GM18526 (cell line): ENCODE results near the gene HAAO.

Experiments used
- POLR2A ChIP-seq: IDR thresholded peaks from 3 replicates; pipeline ENCODE4 v1.6.1; 2011; ENCODE audit not compliant: insufficient read length; ENCODE audit errors: extremely low read depth

HAAO gene

DNA sequence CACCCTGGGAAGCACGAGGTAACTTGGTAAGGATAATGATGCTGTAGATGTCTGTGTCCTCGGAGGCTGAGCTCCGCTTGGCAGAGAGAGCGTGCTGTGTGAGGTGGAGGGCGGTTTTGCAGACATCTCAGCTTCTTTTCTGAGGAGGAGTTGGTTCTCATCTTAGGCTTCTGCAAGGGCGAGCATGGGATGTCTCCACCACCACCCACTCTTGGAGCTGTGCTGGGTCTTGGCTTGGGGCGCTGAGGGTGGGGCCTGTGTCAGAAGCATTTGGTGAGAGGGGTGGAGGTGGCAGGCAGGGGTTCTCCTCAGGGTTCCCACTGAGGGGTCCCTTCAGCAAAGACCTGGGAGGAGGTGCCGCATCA lies 37.6 kb downstream of the HAAO start:
- no peak for TF ChIP-seq POLR2A

GRCh38 chr2:42754021-42754775 lies 38.2 kb downstream of the HAAO start:
- no peak for TF ChIP-seq POLR2A

DNA sequence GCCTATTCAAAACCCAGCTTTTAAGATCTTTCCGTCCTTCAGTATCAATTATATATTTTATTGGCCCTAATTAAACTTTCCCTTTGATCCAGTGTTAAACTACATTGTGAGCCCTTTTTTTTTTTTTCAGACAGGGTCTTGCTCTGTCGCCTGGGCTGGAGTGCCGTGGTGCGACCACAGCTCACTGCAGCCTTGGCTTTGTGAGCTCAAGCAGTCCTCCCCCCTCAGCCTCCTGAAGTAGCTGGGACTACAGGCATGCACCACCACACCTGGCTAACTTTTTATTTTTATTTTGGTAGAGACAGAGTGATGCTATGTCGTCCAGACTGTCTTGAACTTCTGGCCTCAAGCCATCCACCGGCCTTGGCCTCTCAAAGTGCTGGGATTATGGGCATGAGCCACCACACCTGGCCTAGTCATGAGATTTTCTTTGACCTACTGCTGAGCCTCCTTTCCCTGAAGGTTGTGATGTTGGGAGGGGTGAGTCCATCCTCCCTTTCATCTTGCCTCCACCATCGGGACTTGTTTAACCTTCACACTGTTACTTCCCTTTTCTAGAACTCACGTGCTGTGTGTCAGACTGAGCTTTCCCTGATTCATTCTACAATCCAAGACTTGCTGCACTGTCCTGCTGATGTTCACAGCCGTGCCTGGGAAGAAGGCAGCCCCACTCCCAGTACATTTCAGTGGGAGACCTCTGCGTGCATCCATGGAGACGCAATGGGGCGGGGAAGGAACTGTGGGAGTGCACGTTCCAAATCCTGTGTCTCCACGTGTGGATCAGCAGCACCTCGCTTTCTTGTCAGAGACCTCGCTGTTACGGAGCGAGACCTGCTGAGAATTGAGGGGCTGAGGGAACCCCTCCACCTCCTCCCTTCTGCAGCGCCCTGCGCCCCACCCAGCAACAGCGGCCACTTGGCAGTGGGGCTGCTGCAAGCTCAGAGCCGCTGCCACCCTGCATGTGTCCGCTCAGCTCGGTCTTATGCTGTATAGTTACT lies 39.3 kb downstream of the HAAO start:
- no peak for TF ChIP-seq POLR2A

DNA sequence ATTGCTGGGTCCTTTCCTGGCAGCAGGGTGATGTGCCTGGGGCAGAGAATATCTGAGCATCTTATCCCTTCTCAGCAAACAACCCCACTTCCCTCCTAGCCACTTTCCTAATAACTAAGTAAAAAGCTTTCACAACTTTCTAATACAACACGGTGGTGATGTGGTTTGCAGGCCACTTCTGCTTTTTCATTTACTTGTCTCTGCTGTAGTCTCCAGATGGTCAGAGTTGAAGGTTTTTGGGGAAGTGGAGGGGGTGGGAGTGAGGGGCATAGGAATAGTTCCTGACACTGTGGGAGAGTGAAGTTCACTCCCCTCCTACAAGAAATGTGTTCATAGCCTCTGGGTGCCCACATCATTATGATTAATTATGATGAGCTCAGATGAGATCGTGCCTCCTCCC lies 40.1 kb downstream of the HAAO start:
- no peak for TF ChIP-seq POLR2A

GRCh38 chr2:42748840-42749239 lies 43.5 kb downstream of the HAAO start:
- TF ChIP-seq POLR2A, result no peak

DNA sequence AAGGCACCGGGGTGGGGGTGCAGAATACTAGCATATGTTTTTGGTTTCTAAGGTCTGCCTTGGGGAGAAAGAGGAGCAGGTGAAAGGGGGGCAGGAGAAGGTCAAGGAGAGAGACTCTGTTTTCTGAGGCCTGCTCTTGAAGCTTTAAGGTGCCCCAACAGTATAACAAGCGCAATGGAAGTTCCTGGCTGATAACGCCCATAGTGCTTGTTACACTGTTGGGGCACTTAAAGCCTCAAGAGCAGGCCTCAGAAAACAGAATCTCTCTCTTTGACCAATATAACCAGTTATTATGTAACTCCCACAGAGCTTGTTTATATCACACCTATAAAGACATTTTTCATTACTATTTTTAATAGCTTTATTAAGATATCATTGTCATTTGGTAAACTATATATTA lies 45.0 kb downstream of the HAAO start:
- TF ChIP-seq POLR2A, result no peak

- TF ChIP-seq POLR2A, result no peak
These were observed 47.8 kb downstream of the HAAO start for GRCh38 chr2:42744545-42745082.

DNA sequence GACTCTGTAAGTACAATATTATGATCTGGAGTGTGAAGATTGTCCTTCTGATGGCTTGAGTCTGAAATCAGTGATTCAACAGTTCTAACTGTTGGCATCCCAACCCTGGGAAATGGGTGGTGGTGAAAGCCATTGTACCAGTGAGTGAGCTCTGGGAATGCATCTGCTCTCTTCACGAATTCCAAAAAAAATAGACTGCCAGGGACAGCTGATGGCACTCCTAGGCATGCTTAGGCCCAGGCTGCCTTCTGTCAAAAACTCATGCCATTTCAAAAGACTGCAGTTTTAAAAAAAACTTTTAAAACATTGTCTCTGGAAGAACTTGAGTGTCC lies 48.8 kb downstream of the HAAO start:
- no peak for TF ChIP-seq POLR2A

DNA sequence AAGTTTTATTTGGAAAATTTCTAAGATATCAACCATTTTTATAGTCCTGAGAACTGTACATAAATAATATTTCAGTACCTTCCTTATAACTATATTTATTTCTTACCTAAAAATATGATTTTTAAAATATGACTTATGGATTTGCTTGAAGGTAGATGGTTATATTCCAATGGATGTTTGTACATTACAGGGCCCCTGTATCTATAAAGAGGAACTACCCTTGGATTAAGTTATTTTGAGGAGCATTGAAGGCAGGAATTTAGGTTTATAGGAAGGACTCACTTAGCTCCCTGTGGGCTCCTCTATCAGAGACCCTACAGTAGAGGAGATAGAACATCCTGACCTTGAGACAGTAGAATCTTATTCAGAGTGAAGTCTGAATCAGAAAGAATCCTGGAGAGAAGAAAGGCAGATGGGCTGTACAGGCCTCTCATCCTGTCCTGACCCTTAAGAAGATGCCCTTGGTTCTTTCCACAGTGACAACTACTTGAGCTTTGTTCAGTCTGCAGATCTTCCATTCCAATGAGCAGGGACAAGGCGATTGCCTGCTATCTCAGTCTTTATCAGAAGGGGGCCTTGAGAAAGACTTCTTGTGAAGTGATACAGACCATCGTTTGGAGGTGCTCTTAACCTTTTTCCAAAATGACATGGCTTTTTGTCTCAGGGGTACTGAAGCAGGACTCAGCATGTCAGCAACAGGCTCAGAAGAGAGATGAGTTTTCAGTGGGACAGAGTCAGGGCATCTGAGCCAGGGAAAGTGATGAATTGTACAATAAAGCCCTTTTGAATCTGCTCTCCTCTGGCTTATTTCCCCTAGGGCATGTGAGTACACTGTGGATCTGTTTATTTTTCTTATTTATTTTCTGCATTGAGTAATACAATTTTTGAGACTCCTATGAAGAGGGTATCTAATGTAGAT lies 49.4 kb downstream of the HAAO start:
- TF ChIP-seq POLR2A, result no peak

DNA sequence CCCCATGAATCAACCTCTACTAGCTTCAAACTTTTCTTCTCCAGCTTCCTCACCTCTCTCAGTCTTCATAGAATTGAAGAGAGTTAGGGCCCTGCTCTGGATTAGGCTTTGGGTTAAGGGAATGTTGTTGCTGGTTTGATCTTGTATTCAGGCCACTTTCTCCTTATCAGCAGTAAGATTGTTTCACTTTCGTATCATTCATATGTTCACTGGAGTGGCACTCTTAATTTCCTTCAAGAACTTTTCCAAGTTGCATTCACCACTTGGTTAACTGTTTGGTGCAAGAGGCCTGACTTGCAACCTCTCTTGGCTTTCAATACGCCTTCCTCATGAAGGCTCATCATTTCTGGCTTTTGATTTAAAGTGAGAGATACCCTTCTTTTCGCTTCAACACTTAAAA lies 51.2 kb downstream of the HAAO start:
- TF ChIP-seq POLR2A, result no peak

- no peak for TF ChIP-seq POLR2A
These were observed 55.6 kb downstream of the HAAO start for GRCh38 chr2:42736598-42737322.

DNA sequence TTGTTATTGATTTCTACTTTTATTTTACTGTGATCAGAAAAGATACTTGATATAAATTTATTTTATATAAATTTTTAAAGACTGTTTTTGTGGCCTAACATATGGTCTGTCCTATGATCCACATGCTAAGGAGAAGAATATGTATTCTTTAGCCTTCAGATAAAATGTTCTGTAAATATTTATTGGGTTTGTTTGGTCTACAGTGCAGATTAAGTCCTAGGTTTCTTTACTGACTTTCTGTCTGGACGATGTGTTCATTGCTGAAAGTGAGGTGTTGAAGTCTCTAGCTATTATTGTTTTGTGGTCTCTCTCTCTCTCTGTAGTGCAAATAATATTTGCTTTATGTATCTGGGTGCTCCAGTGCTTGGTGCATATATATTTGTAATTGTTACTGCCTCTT lies 58.5 kb downstream of the HAAO start:
- TF ChIP-seq POLR2A, result no peak

DNA sequence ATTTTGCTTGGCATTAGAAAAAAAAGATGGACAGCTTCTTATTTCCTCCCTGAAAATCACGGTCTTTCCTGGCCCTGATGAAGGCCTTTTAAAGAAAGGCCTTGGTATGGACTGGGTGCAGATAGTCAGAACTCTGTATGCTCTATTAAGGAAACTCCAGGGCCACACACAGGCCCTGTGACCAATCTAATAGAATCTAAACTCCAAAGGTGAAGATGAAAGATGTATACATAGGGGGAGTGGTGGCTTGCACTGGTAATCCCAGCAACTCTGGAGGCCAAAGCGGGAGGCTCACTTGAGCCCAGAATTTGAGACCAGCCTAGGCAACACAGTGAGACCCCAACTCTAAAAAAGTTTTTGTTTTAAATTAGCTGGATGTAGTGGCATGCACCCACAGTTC lies 65.7 kb downstream of the HAAO start:
- no peak for TF ChIP-seq POLR2A

- TF ChIP-seq POLR2A, result no peak
These were observed 66.7 kb downstream of the HAAO start for GRCh38 chr2:42725657-42726056.

GRCh38 chr2:42724886-42725285 lies 67.5 kb downstream of the HAAO start:
- TF ChIP-seq POLR2A, result no peak

DNA sequence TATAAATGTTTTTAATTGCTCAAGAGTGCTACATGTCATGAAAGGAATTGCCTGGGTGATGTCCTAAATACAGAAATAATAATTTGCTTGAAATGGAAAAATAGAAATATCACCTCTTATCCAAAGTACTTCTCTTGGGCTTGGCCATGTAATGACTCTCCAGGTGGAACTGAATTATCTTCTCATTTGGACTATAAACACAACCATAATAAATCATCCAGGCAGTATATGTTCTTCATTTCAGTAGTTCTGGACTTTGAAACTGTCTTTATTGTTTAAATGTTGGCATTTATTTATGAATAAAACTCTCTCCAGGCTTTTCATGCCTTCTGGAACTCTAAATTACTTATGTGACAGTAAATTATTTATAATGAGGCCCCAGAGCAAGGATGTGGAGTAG lies 68.9 kb downstream of the HAAO start:
- no peak for TF ChIP-seq POLR2A
